CD14-positive monocyte (primary cell): ENCODE results near the gene MAP1A. TPM values are rescaled to one million over a fixed set of nuclear protein-coding genes. Genes with fewer than 3 reads are reported as not detected.

Experiments used
- DNase-seq, 3 donors: peaks; one replicate each; pipeline ENCODE4 v3.0.0-alpha.2; 2011 to 2022
- H2AFZ ChIP-seq: 2 replicates; pipeline ENCODE4 v1.6.0; 2012; ENCODE audit warnings: mild to moderate bottlenecking, low read depth, low read length, inconsistent platforms; ENCODE audit not compliant: insufficient read depth, poor library complexity, severe bottlenecking
- H3K27ac ChIP-seq, 2 donors: 1 replicate in 1 of 2; 2 replicates in 1 of 2; pipeline ENCODE4 v1.5.1; 2012 to 2013; ENCODE audit warnings: low read length in 2 of 2, control low read depth in 1 of 2, inconsistent platforms in 1 of 2, low read depth in 1 of 2, mild to moderate bottlenecking in 1 of 2
- H3K27me3 ChIP-seq, 2 donors: one replicate each; pipeline versions ENCODE4 v1.6.0 to v1.6.1; 2011 to 2013; ENCODE audit warnings: low read length in 2 of 2; ENCODE audit not compliant: control insufficient read depth in 2 of 2, insufficient read depth in 2 of 2
- H3K36me3 ChIP-seq, 2 donors: replicated peaks in 1 of 2; 1 replicate in 1 of 2; 2 replicates in 1 of 2; pipeline versions ENCODE4 v1.5.1 to v1.6.1; 2012 to 2013; ENCODE audit warnings: low read length in 2 of 2, control low read depth in 1 of 2, inconsistent platforms in 1 of 2, mild to moderate bottlenecking in 1 of 2; ENCODE audit not compliant: insufficient read depth in 2 of 2, control insufficient read depth in 1 of 2
- H3K4me1 ChIP-seq, 2 donors: 1 replicate in 1 of 2; 2 replicates in 1 of 2; pipeline versions ENCODE4 v1.5.1 to v1.6.1; 2012 to 2013; ENCODE audit warnings: low read length in 2 of 2, control low read depth in 1 of 2, inconsistent platforms in 1 of 2, mild to moderate bottlenecking in 1 of 2, moderate library complexity in 1 of 2; ENCODE audit not compliant: insufficient read depth in 2 of 2, control insufficient read depth in 1 of 2
- H3K4me2 ChIP-seq: replicated peaks from 2 replicates; pipeline ENCODE3; 2012; ENCODE audit warnings: low read length, moderate library complexity, mild to moderate bottlenecking; ENCODE audit not compliant: poor library complexity, severe bottlenecking; ENCODE audit errors: extremely low read depth
- H3K4me3 ChIP-seq, 3 experiments: fragments of 200-600 bp in 1 of 3; sonication (generic) in 1 of 3; replicated peaks in 1 of 3; 1 replicate in 2 of 3; 2 replicates in 1 of 3; pipeline ENCODE4 v1.5.1; 2011 to 2013; ENCODE audit warnings: low read length in 3 of 3, mild to moderate bottlenecking in 3 of 3, control low read depth in 2 of 3, low read depth in 2 of 3, inconsistent platforms in 1 of 3, moderate library complexity in 1 of 3
- H3K79me2 ChIP-seq: 2 replicates; pipeline ENCODE4 v1.6.0; 2012; ENCODE audit warnings: mild to moderate bottlenecking, control low read depth, inconsistent platforms, low read length, moderate library complexity; ENCODE audit not compliant: insufficient read depth
- H3K9ac ChIP-seq: 2 replicates; pipeline ENCODE4 v1.6.0; 2017; ENCODE audit warnings: low read length, mild to moderate bottlenecking; ENCODE audit not compliant: insufficient read depth, poor library complexity, severe bottlenecking
- H3K9me3 ChIP-seq, 2 donors: replicated peaks in 1 of 2; 1 replicate in 1 of 2; 2 replicates in 1 of 2; pipeline versions ENCODE4 v1.5.1 to v1.6.1; 2012 to 2013; ENCODE audit warnings: low read length in 2 of 2, control low read depth in 1 of 2; ENCODE audit not compliant: control insufficient read depth in 1 of 2, insufficient read depth in 1 of 2
- H4K20me1 ChIP-seq: 2 replicates; pipeline ENCODE4 v1.6.0; 2012; ENCODE audit warnings: mild to moderate bottlenecking, low read length, control low read depth, moderate library complexity; ENCODE audit not compliant: insufficient read depth
- H3K27ac Mint-ChIP-seq, 7 donors: one replicate each; pipeline ENCODE4 v1.8.0; 2020; ENCODE audit warnings: mild to moderate bottlenecking in 7 of 7, mixed read lengths in 7 of 7, moderate library complexity in 6 of 7, inconsistent platforms in 2 of 7
- H3K27me3 Mint-ChIP-seq, 3 donors: one replicate each; pipeline ENCODE4 v1.8.0; 2021 to 2022; ENCODE audit warnings: low read depth in 3 of 3, mild to moderate bottlenecking in 3 of 3, mixed read lengths in 3 of 3, moderate library complexity in 3 of 3, inconsistent platforms in 1 of 3
- H3K36me3 Mint-ChIP-seq, 2 donors: one replicate each; pipeline ENCODE4 v1.8.0; 2020; ENCODE audit warnings: mixed read lengths in 2 of 2, inconsistent platforms in 1 of 2, mild to moderate bottlenecking in 1 of 2
- H3K4me1 Mint-ChIP-seq: one replicate; pipeline ENCODE4 v1.8.0; 2020; ENCODE audit warnings: mild to moderate bottlenecking, mixed read lengths
- H3K4me3 Mint-ChIP-seq, 2 donors: one replicate each; pipeline ENCODE4 v1.8.0; 2020; ENCODE audit warnings: mild to moderate bottlenecking in 2 of 2, mixed read lengths in 2 of 2, moderate library complexity in 1 of 2
- H3K9me3 Mint-ChIP-seq, 7 donors: one replicate each; pipeline ENCODE4 v1.8.0; 2020 to 2022; ENCODE audit warnings: mixed read lengths in 7 of 7, mild to moderate bottlenecking in 6 of 7, moderate library complexity in 6 of 7, inconsistent platforms in 2 of 7
- CTCF ChIP-seq: fragments of 200-600 bp; IDR thresholded peaks from one replicate; pipeline ENCODE4 v1.8.0; 2022; ENCODE audit warnings: antibody characterized with exemption, mild to moderate bottlenecking
- WGBS: methylation state at CpG from one replicate; pipeline ENCODE4 v1.1.5; 2013; ENCODE audit warnings: missing lambda C conversion rate; ENCODE audit not compliant: insufficient coverage; 5-methylcytosine and 5-hydroxymethylcytosine counted together
- intact Hi-C, 2 donors: fragments of 100-400 bp; cut with micrococcal nuclease; formaldehyde crosslinking; loops; one replicate each; pipeline versions ENCODE4 v1.15.0 to v1.15.1; 2023
- polyA plus RNA-seq, 3 donors: library from polyadenylated mRNA; depleted of rRNA in 1 of 3; unstranded in 2 of 3; stranded (reverse) in 1 of 3; fragments of 300-500 nt in 2 of 3; fragments of >200 nt in 1 of 3; fragmentation: Illumina TruSeq in 2 of 3; gene quantifications; 1 replicate in 2 of 3; 2 replicates in 1 of 3; pipeline ENCODE4 v1.2.3, GENCODE V29; 2012 to 2021

MAP1A gene
- polyA plus RNA-seq, 3 donors, result 0.01 to 0.02 TPM; not detected in 1

- Mint-ChIP-seq H3K4me1 (peaks cover 18% of the 10 kb centered on the region), H3K27ac (peak overlapping the region in 5 of 7 donors; percentile 45 to 84 (median 70)), H3K27me3 (peaks cover 15 to 24% (median 18%) of the 10 kb centered on the region in 3 donors), H3K9me3 (peaks cover 0 to 5% (median 0%) of the 10 kb centered on the region in 7 donors), H3K4me3 (peak overlapping the region; percentile 89 to 91), H3K36me3 (no peaks in the 10 kb centered on the region)
- Histone ChIP-seq H3K4me1 (peaks cover 11 to 13% of the 10 kb centered on the region in 2 donors), H3K27ac (no peak overlapping the region), H2AFZ (peak overlapping the region; percentile 96), H3K9me3 (peaks cover 0 to 3% of the 10 kb centered on the region in 2 donors), H3K79me2 (no peaks in the 10 kb centered on the region), H4K20me1 (no peaks in the 10 kb centered on the region), H3K9ac (peak overlapping the region; percentile 57), H3K27me3 (peaks cover 9 to 14% of the 10 kb centered on the region in 2 donors), H3K4me3 (peak overlapping the region; percentile 27 to 97 (median 78)), H3K36me3 (no peaks in the 10 kb centered on the region), H3K4me2 (peak overlapping the region; percentile 88)
- DNase-seq, result no peak
- intact Hi-C loops, result loop anchor here (2.0 to 10.0 kb wide), 2 partner anchors 18 to 66 kb away; partner anchors contain the start of gene TP53BP1 (in 1 of the 2)
- 4% methylated on average over 35 of the region's 39 CpGs for WGBS
- no peak for TF ChIP-seq CTCF
These were observed 6.2 kb upstream of the MAP1A start for GRCh38 chr15:43511012-43511885.

GRCh38 chr15:43513550-43513949 is 3.9 kb upstream of the MAP1A start:
- Mint-ChIP-seq H3K4me1 (peaks cover 35% of the 10 kb centered on the region), H3K9me3 (peaks cover 0 to 2% (median 0%) of the 10 kb centered on the region in 7 donors), H3K27ac (no peak overlapping the region), H3K4me3 (no peak overlapping the region), H3K27me3 (peaks cover 31 to 43% (median 31%) of the 10 kb centered on the region in 3 donors), H3K36me3 (no peaks in the 10 kb centered on the region)
- Histone ChIP-seq H3K9me3 (no peaks in the 10 kb centered on the region), H3K79me2 (no peaks in the 10 kb centered on the region), H3K4me3 (no peak overlapping the region), H3K4me1 (peaks cover 25 to 28% of the 10 kb centered on the region in 2 donors), H3K36me3 (no peaks in the 10 kb centered on the region), H3K27me3 (peaks cover 11 to 33% of the 10 kb centered on the region in 2 donors), H3K9ac (no peak overlapping the region), H2AFZ (peak overlapping the region; percentile 35), H4K20me1 (no peaks in the 10 kb centered on the region), H3K4me2 (no peak overlapping the region), H3K27ac (no peak overlapping the region)
- DNase-seq, result no peak
- no CpG with 5 or more reads among the region's 1 CpG for WGBS
- intact Hi-C loops, result loop anchor here in 1 of 2 donors (10.0 kb wide), 1 partner anchor 69 kb away; no protein-coding TSS in a partner anchor
- TF ChIP-seq CTCF, result no peak
